ENCODE measurements around the gene C15orf39.
"Not testable (repeated sequence)": the region's sequence is repeated elsewhere in the genome, so short reads cannot be mapped to it uniquely, and the experiment has no call there.

C15orf39 gene

DNA sequence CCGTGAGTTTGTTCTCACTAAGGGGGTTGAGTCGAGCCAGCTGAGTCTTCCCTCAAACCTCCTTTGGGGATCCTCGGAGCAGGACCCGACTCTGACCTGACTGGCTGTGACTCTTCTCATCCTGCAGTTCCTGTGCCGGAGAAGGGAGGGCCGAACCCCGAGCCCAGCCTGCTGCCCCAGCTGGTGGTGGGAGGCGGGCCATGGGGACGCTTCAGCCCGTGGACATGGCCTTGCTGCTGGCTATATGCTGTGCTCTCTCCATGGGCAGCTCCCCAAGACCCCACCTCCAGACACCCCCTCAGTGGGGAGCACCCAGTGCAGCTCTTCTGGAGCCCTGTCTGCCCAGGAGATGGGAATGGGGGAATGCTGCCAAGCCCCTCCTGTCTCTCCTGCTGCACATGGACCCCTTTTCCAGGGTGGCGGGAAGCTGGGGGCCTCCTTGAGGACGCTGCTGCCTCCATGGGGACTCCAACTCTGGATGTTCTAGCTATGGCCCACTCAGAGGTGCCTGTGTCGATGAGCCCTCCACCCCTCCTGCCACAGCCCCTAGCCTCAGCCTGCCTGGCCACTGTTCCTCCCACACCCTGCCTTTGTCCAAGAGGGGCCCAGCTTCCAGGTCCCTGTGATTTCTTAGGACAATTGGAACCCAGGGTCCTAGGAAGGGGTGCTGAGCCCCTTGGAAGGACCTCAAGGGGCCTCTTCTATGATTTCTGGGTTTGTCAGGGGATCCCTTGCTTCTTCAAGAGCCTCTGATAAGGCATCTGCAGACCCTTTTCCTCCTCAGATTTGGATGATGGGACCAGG is 12.8 kb downstream of the C15orf39 start:
- TF ChIP-seq, protein P1, sequence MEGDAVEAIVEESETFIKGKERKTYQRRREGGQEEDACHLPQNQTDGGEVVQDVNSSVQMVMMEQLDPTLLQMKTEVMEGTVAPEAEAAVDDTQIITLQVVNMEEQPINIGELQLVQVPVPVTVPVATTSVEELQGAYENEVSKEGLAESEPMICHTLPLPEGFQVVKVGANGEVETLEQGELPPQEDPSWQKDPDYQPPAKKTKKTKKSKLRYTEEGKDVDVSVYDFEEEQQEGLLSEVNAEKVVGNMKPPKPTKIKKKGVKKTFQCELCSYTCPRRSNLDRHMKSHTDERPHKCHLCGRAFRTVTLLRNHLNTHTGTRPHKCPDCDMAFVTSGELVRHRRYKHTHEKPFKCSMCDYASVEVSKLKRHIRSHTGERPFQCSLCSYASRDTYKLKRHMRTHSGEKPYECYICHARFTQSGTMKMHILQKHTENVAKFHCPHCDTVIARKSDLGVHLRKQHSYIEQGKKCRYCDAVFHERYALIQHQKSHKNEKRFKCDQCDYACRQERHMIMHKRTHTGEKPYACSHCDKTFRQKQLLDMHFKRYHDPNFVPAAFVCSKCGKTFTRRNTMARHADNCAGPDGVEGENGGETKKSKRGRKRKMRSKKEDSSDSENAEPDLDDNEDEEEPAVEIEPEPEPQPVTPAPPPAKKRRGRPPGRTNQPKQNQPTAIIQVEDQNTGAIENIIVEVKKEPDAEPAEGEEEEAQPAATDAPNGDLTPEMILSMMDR (IDR thresholded peaks at IDR 0.05; ENCODE audit: low read depth, low read length), result no peak
- no peak overlapping the region for H3K4me3 ChIP-seq (ENCODE audit: low read depth, low read length)

DNA sequence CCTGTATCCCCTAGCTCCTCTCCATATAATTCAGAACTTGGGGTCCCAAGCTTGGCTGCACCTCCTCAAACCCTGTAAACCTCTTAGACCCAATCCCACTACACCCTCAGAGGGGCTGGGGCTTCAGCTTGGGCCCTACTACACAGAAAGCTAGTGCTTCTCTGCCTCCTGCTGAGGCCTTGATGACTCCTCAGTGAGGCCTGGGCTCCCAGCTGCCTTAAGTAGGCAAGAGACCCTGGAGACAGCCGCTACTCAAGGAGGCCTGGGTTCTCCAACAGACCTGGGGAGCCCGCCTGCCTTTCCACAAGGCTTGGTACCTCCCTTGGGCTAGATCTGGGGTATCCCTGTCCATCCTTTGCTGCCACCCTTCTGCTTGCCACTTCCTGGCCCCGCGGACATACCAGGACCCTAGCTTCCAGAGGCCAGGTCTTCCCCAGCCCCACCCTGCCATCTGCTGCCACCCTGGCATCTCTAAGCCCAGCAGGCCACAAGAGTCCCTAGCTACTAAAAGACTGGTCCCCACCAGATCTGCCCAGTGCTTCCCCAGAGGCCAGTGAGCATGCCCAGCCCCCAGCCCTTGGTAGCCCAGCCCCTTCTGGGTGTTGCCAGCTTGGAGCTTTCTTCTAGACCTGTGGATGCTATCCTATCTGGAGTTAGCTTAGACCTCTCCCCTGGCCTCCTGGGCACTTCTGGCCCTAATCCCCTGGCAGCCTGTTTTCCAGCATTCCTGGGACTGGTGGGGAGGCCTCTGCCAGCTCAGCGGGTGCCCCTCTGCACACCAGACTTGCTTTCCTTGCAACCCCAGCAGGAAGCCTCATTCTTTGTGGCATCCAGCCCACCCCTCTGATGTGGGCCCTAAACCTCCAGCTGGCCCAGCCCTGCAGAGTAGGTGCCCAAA is 13.7 kb downstream of the C15orf39 start:
- no peak overlapping the region for H3K4me3 ChIP-seq (ENCODE audit: low read depth, low read length)
- TF ChIP-seq, protein P1 (IDR thresholded peaks at IDR 0.05; ENCODE audit: low read depth, low read length), result no peak

DNA sequence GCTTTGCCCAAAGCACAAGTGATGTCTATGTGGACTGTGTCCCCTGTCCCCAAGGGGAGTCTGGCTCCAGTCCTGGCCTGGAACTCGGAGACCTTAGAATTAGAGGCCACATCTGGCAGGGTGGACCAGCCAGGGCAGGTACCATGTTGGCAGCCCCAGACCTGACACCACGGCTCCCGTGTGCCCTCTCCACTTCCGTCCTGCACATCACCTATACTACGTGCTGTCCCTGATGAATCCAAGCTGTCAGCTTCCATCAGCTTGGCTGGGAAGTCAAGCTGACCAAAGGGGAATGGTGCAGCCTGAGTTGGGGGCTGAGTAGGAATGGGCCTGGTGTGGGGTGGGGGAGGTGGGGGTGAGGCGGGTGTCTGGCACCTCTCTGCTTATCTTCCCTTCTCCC is 15.3 kb downstream of the C15orf39 start:
- no peak overlapping the region for H3K4me3 ChIP-seq (ENCODE audit: low read depth, low read length)
- TF ChIP-seq, protein P1 (IDR thresholded peaks at IDR 0.05; ENCODE audit: low read depth, low read length), result no peak

DNA sequence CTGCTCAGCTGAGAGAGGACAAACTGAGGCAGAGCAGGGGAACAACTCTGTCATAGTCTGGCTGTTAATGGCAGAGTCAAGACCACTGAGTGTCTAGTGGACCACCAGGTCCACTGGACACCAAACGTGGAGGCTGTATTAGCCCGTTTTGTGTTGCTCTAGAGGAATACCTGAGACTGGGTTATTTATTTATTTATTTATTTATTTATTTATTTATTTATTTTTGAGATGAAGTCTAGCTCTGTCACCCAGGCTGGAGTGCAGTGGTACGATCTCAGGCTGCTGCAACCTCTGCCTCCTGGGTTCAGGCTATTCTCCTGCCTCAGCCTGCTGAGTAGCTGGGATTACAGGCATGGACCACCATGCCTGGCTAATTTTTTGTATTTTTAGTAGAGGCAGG is 15.9 kb downstream of the C15orf39 start:
- not testable (repeated sequence) for H3K4me3 ChIP-seq (ENCODE audit: low read depth, low read length)

DNA sequence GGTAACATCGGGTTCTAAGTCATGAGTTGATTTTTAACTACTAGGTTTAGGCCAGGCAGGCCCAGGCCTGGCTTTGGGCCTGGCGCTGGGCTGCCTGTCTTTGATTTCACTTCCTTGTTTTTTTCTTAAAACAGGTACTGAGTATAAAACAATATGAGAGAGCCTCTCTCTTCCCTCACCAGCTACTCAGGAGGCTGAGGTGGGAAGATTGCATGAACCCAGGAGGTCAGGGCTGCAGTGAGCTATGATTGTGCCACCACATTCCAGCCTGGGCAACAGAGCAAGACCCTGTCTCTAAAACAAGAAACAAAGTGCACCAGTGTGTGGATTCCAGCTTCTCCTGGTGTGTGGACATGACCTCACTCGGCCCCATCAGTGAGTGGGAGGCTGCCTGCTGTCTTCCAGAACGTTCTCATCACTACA is 17.8 kb downstream of the C15orf39 start:
- not testable (repeated sequence) for H3K4me3 ChIP-seq (ENCODE audit: low read depth, low read length)

DNA sequence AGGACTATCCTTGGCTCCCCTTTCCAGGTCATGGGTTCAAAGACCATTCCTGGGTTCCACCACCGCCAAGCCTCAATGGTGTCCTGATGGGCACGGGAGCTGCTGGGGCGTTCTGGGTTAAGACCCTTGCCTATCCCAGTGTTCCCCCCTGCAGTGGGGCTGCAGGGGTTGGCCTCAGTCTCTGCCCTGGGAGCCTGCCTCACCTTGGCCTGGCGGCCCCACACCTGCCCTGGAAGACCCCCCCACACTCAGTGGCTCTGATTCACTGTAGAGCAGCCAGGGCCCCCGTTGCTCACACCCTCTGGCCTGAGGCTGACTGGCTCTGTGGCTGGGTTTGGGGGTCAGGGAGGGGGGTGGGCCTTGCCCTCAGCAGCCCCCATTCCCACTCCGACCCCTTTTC is 22.0 kb downstream of the C15orf39 start:
- TF ChIP-seq, protein P1 (IDR thresholded peaks at IDR 0.05; ENCODE audit: low read depth, low read length), result no peak

DNA sequence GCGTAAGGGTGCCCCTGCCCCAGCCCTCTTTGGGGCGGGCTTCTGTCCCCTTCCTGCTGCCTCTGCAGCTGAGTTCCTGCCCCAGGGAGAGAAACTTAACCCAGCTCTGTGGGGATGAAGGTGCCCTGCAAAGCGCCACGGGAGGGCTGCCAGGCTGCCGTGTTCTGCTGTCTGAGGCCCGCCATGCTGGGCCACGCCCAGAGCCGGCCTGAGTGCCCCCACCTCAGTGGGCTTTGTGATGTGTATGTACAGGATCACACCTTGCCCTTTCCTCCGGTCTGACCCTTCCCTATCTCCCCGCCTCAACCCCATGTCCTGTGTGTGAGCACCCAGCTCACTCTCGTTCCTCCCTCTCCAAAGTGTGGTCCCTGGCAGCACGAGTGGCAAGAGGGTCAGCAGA is 22.6 kb downstream of the C15orf39 start:
- H3K4me3 ChIP-seq (ENCODE audit: low read depth, low read length), result no peak overlapping the region
- TF ChIP-seq, protein P1 (IDR thresholded peaks at IDR 0.05; ENCODE audit: low read depth, low read length), result no peak

More for the DNA sequence above, 22.0 kb downstream of the C15orf39 start:
- no peak overlapping the region for H3K4me3 ChIP-seq (ENCODE audit: low read depth, low read length)

DNA sequence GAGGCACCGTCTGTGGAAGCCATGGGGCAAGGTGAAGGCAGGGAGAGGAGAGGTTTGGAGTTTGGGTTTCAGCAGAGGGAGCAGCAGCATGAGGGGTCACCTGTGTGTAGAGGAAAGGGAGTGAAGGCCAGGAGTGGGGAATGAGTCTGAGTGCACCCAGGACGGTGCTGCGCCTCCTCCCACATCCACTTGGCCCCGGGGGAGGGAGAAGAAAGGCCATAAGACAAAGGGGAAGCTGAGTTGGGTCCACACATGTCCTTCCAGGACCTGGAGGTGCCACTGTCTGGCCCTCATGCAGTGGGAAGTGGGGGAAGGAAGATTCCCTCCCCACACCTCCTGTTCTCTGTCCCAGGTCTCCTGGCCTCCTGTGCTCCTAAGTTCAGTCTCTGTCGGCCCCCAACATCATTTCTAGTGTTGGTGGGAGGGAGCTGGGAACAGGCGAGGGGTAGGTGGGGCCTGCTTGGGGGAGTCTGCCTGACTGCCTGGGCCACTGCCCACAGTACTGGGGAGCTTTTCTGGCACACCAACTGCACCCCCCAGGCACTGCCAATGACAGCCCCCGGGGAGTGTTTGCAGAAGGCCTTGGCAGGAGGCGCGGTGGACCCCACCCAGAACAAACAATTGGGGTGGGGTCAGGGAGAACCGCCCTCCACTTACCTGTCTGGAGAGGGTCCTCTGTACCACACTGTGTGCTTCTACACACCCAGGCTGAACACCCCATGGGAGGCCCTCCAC is 23.6 kb downstream of the C15orf39 start:
- not testable (repeated sequence) for H3K4me3 ChIP-seq (ENCODE audit: low read depth, low read length)

Measured in WI38 (cell line).